GM19452 (cell line): ENCODE data around the gene HCN1.
"Not testable (repeated sequence)": the region's sequence is repeated elsewhere in the genome, so short reads cannot be mapped to it uniquely, and the experiment has no call there.

Source experiments
- ATAC-seq: cut with Tn5 transposase; IDR thresholded peaks from one replicate; pipeline ENCODE4 v1.9.1; 2021; ENCODE audit not compliant: unreplicated experiment

The HCN1 gene

GRCh38 chr5:45622365-45622764 is 73.8 kb downstream of the HCN1 start:
- no peak for ATAC-seq

- no peak for ATAC-seq
These were observed 78.2 kb downstream of the HCN1 start for GRCh38 chr5:45617859-45618416.

GRCh38 chr5:45609661-45610060 is 86.5 kb downstream of the HCN1 start:
- no peak for ATAC-seq

- ATAC-seq, result no peak
These were observed 92.1 kb downstream of the HCN1 start for GRCh38 chr5:45604092-45604491.

GRCh38 chr5:45601424-45601823 is 94.8 kb downstream of the HCN1 start:
- no peak for ATAC-seq

- no peak for ATAC-seq
These were observed 99.9 kb downstream of the HCN1 start for GRCh38 chr5:45596320-45596719.

GRCh38 chr5:45586001-45586400 is 110.2 kb downstream of the HCN1 start:
- ATAC-seq, result not testable (repeated sequence)

- ATAC-seq, result no peak
These were observed 117.9 kb downstream of the HCN1 start for GRCh38 chr5:45578270-45578669.

- no peak for ATAC-seq
These were observed 127.4 kb downstream of the HCN1 start for GRCh38 chr5:45568813-45569212.

GRCh38 chr5:45542421-45542820 is 153.8 kb downstream of the HCN1 start:
- ATAC-seq, result no peak

GRCh38 chr5:45533663-45534062 is 162.5 kb downstream of the HCN1 start:
- no peak for ATAC-seq

- no peak for ATAC-seq
These were observed 163.2 kb downstream of the HCN1 start for GRCh38 chr5:45532826-45533624.

- no peak for ATAC-seq
These were observed 175.1 kb downstream of the HCN1 start for GRCh38 chr5:45521067-45521466.

- ATAC-seq, result no peak
These were observed 183.7 kb downstream of the HCN1 start for GRCh38 chr5:45512521-45512920.

GRCh38 chr5:45509371-45509770 is 186.8 kb downstream of the HCN1 start:
- no peak for ATAC-seq

GRCh38 chr5:45508135-45508534 is 188.0 kb downstream of the HCN1 start:
- no peak for ATAC-seq

- ATAC-seq, result no peak
These were observed 189.0 kb downstream of the HCN1 start for GRCh38 chr5:45507178-45507577.

GRCh38 chr5:45499006-45499405 is 197.2 kb downstream of the HCN1 start:
- not testable (repeated sequence) for ATAC-seq

GRCh38 chr5:45491368-45491767 is 204.8 kb downstream of the HCN1 start:
- ATAC-seq, result no peak

- no peak for ATAC-seq
These were observed 211.4 kb downstream of the HCN1 start for GRCh38 chr5:45484781-45485180.

GRCh38 chr5:45454114-45454513 is 242.1 kb downstream of the HCN1 start:
- ATAC-seq, result no peak

- not testable (repeated sequence) for ATAC-seq
These were observed 251.3 kb downstream of the HCN1 start for GRCh38 chr5:45444856-45445255.

GRCh38 chr5:45440466-45440865 is 255.7 kb downstream of the HCN1 start:
- ATAC-seq, result no peak
